A549 (cell line): ENCODE results near the gene IL17B.

Experiments used
- CTCF ChIP-seq: fragments of >200 bp; sonication (Bioruptor Twin); formaldehyde crosslinking; IDR thresholded peaks from 3 replicates; pipeline ENCODE4 v1.5.1; 2016
- PBX3 ChIP-seq: IDR thresholded peaks from 2 replicates; pipeline ENCODE4 v1.6.1; 2012
- POLR2A ChIP-seq: IDR thresholded peaks from 2 replicates; pipeline ENCODE4 v1.6.1; 2012; ENCODE audit warnings: mild to moderate bottlenecking, low read length

GRCh38 chr5:149337736-149338135 is 41.4 kb downstream of the IL17B start:
- TF ChIP-seq CTCF (no peak), POLR2A (no peak), PBX3 (no peak)
